Endothelial cell of umbilical vein (primary cell): ENCODE results near the gene MEN1. TPM values are rescaled to one million over a fixed set of nuclear protein-coding genes. Genes with fewer than 3 reads are reported as not detected.

ENCODE experiments used
- BruUV-seq: library from RNA; stranded (reverse); fragments of 400-500 nt; replicated peaks from 2 replicates; lab custom pipeline; 2021; lab: Mats Ljungman, UMichigan
- CTCF ChIA-PET: fragments of 300-600, 350-600 bp; sonication (Branson Sonifier 250); formaldehyde crosslinking; loops from one replicate; lab custom pipeline; 2021; ENCODE audit warnings: antibody characterized with exemption, inconsistent platforms; lab: Charles Lee
- POLR2A ChIA-PET: fragments of 300-600, 350-600 bp; sonication (Branson Sonifier 250); formaldehyde crosslinking; loops from one replicate; lab custom pipeline; 2021; ENCODE audit warnings: antibody characterized with exemption, inconsistent platforms; lab: Charles Lee
- DNase-seq: peaks from one replicate; pipeline ENCODE4 v3.0.0-alpha.2; 2011; ENCODE audit warnings: low read depth, low spot score
- FAIRE-seq: peaks from 2 replicates; lab custom pipeline; 2011; peaks lifted over from hg19 to GRCh38; lab: Jason Lieb, UNC
- H2AFZ ChIP-seq: 2 replicates; pipeline ENCODE4 v1.6.0; 2012; ENCODE audit warnings: low read depth, low read length, control low read depth, inconsistent platforms
- H3K27ac ChIP-seq: 2 replicates; pipeline ENCODE4 v1.5.1; 2011; ENCODE audit warnings: low read depth, mild to moderate bottlenecking, control low read depth, low read length, moderate library complexity; ENCODE audit not compliant: insufficient read depth
- H3K27me3 ChIP-seq, 2 experiments: 2 replicates each; pipeline versions ENCODE4 v1.6.0 to v1.6.1; 2011; ENCODE audit warnings: low read length in 2 of 2, mixed read lengths in 1 of 2; ENCODE audit not compliant: control insufficient read depth in 2 of 2, insufficient read depth in 2 of 2
- H3K36me3 ChIP-seq, 2 experiments: 2 replicates in 1 of 2; 3 replicates in 1 of 2; pipeline ENCODE4 v1.5.1; 2011; ENCODE audit warnings: low read length in 2 of 2, mild to moderate bottlenecking in 1 of 2, moderate library complexity in 1 of 2; ENCODE audit not compliant: control insufficient read depth in 2 of 2, insufficient read depth in 2 of 2; ENCODE audit errors: extremely low read depth in 1 of 2
- H3K4me1 ChIP-seq: 3 replicates; pipeline ENCODE4 v1.5.1; 2011; ENCODE audit warnings: mild to moderate bottlenecking, low read length; ENCODE audit not compliant: control insufficient read depth, insufficient read depth; ENCODE audit errors: extremely low read depth
- H3K4me2 ChIP-seq: 2 replicates; pipeline ENCODE4 v1.6.1; 2011; ENCODE audit warnings: low read length, control low read depth, mixed read lengths; ENCODE audit not compliant: insufficient read depth
- H3K4me3 ChIP-seq, 3 experiments: fragments of 200-600 bp in 1 of 3; sonication (generic), shearing (Covaris generic) in 1 of 3; replicated peaks in 1 of 3; 2 replicates each; pipeline ENCODE4 v1.5.1; 2011 to 2016; ENCODE audit warnings: control low read depth in 3 of 3, low read length in 3 of 3, mild to moderate bottlenecking in 2 of 3, inconsistent platforms in 1 of 3, low read depth in 1 of 3, moderate library complexity in 1 of 3; ENCODE audit not compliant: insufficient read depth in 1 of 3
- H3K79me2 ChIP-seq: 2 replicates; pipeline ENCODE4 v1.6.0; 2012; ENCODE audit warnings: low read length, inconsistent platforms; ENCODE audit not compliant: control insufficient read depth, insufficient read depth
- H3K9ac ChIP-seq: replicated peaks from 2 replicates; pipeline ENCODE3; 2011; ENCODE audit warnings: low read length, control low read depth; ENCODE audit not compliant: insufficient read depth; ENCODE audit errors: extremely low read depth
- H3K9me1 ChIP-seq: replicated peaks from 3 replicates; pipeline ENCODE4 v1.6.0; 2011; ENCODE audit warnings: mild to moderate bottlenecking, low read length; ENCODE audit not compliant: control insufficient read depth, insufficient read depth; ENCODE audit errors: extremely low read depth
- H3K9me3 ChIP-seq: replicated peaks from 2 replicates; pipeline ENCODE4 v1.5.1; 2012; ENCODE audit warnings: low read length, inconsistent platforms; ENCODE audit not compliant: control insufficient read depth, insufficient read depth
- H4K20me1 ChIP-seq: replicated peaks from 2 replicates; pipeline ENCODE3; 2011; ENCODE audit warnings: mild to moderate bottlenecking, low read length; ENCODE audit not compliant: control insufficient read depth, insufficient read depth; ENCODE audit errors: extremely low read depth
- EZH2 ChIP-seq: IDR thresholded peaks from 2 replicates; pipeline ENCODE4 v1.6.1; 2012; ENCODE audit warnings: borderline replicate concordance, low read depth, mild to moderate bottlenecking, moderate library complexity, low read length, inconsistent platforms; ENCODE audit not compliant: severe bottlenecking
- FOS ChIP-seq: IDR thresholded peaks from 2 replicates; pipeline ENCODE4 v1.6.1; 2011; ENCODE audit warnings: mild to moderate bottlenecking, low read length, moderate library complexity, borderline replicate concordance; ENCODE audit not compliant: insufficient read depth
- GATA2 ChIP-seq: IDR thresholded peaks from 2 replicates; pipeline ENCODE4 v1.7.0; 2011; ENCODE audit warnings: low read depth, mild to moderate bottlenecking, moderate library complexity, mixed read lengths, low read length; ENCODE audit not compliant: insufficient read length, insufficient read depth
- JUN ChIP-seq: IDR thresholded peaks from 2 replicates; pipeline ENCODE4 v1.6.1; 2011; ENCODE audit warnings: borderline replicate concordance, low read depth; ENCODE audit not compliant: insufficient read length, insufficient read depth
- MYC ChIP-seq: IDR thresholded peaks from one replicate; pipeline ENCODE4 v1.6.1; 2011; ENCODE audit warnings: mild to moderate bottlenecking, low read depth, low read length
- POLR2A ChIP-seq: IDR thresholded peaks from 2 replicates; pipeline ENCODE4 v1.6.1; 2012; ENCODE audit warnings: low read depth, mild to moderate bottlenecking, control low read depth, low read length
- POLR2AphosphoS5 ChIP-seq: IDR thresholded peaks from 2 replicates; pipeline ENCODE4 v1.6.1; 2012; ENCODE audit warnings: low read depth, mild to moderate bottlenecking, control low read depth, low read length, moderate library complexity; ENCODE audit not compliant: insufficient read depth
- dilution Hi-C: fragments of 300-500 bp; cut with MboI; formaldehyde crosslinking; loops from one replicate; pipeline ENCODE4 v1.15.0; 2019; ENCODE audit warnings: low sequenced_read_pairs; ENCODE audit not compliant: extremely low pct_ligation_motif_present
- intact Hi-C: fragments of 100-400 bp; cut with micrococcal nuclease; formaldehyde crosslinking; loops from one replicate; pipeline ENCODE4 v1.10.0; 2022
- polyA plus RNA-seq, 4 experiments: library from polyadenylated mRNA; depleted of rRNA in 3 of 4; stranded (reverse) in 3 of 4; unstranded in 1 of 4; fragments of >200 nt; gene quantifications; 2 replicates each; pipeline versions ENCODE4 v1.2.1 to v1.2.3, GENCODE V29; 2011 to 2012; ENCODE audit warnings: missing spikeins in 1 of 4
- total RNA-seq: library from RNA; stranded (reverse); gene quantifications from 2 replicates; pipeline ENCODE4 v1.2.3, GENCODE V29; 2021
- TF ChIP-seq, protein P1 (sequence below), 2 donors: IDR thresholded peaks; 1 replicate in 1 of 2; 2 replicates in 1 of 2; pipeline ENCODE4 v1.5.1; 2011; ENCODE audit warnings: low read length in 2 of 2, mild to moderate bottlenecking in 2 of 2, moderate library complexity in 2 of 2, control low read depth in 1 of 2, inconsistent platforms in 1 of 2, low read depth in 1 of 2; ENCODE audit not compliant: insufficient read depth in 1 of 2; ENCODE audit errors: extremely low read depth in 1 of 2
- TF ChIP-seq, protein P2 (sequence below): IDR thresholded peaks from 2 replicates; pipeline ENCODE4 v1.6.1; 2011; ENCODE audit not compliant: insufficient read depth, insufficient read length

MEN1 gene
- total and polyA plus RNA-seq, 2 donors (not counting 3 experiments of a cell fraction or from before 2014, with no cell fraction given), result 41.1 to 43.1 TPM

DNA sequence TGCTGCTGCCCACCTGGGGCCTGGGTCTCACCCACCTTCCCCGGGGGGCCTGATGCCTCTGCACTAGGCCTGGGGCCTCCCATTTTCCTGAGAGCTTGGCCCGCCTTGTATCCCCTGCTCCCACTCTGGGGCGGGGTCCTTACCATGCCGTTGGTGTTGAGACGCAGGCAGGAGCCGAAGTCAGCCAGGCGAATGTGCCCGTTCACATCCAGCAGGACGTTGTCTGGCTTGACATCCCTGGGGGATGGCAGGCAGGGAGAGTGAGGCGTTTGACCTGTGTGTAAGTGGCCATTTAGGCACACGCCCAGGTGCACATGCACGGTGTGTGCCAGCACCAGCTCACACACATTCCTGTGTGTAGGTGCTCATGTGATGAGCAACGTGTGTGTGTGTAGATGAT is 29.0 kb upstream of the MEN1 start:
- Histone ChIP-seq H3K9ac (no peak overlapping the region), H3K4me2 (no peak overlapping the region), H3K79me2 (no peaks in the 10 kb centered on the region), H3K4me3 (no peak overlapping the region), H3K27ac (no peak overlapping the region), H3K9me1 (no peaks in the 10 kb centered on the region), H4K20me1 (no peaks in the 10 kb centered on the region), H3K36me3 (no peaks in the 10 kb centered on the region), H2AFZ (no peak overlapping the region), H3K4me1 (no peaks in the 10 kb centered on the region), H3K27me3 (no peaks in the 10 kb centered on the region), H3K9me3 (no peaks in the 10 kb centered on the region)
- intact Hi-C loops, result no loop called here
- FAIRE-seq (no peak), DNase-seq (no peak)
- ChIA-PET CTCF (interaction anchor here (0.9 to 2.2 kb wide), 3 partner anchors 9 to 53 kb away, joined by 3 to 6 read pairs (median 5); no protein-coding TSS in a partner anchor), POLR2A (no interaction called here)
- TF ChIP-seq EZH2 (no peak), FOS (no peak), JUN (no peak), GATA2 (no peak), MYC (no peak), POLR2A (no peak), POLR2AphosphoS5 (no peak)
- TF ChIP-seq, protein P1, sequence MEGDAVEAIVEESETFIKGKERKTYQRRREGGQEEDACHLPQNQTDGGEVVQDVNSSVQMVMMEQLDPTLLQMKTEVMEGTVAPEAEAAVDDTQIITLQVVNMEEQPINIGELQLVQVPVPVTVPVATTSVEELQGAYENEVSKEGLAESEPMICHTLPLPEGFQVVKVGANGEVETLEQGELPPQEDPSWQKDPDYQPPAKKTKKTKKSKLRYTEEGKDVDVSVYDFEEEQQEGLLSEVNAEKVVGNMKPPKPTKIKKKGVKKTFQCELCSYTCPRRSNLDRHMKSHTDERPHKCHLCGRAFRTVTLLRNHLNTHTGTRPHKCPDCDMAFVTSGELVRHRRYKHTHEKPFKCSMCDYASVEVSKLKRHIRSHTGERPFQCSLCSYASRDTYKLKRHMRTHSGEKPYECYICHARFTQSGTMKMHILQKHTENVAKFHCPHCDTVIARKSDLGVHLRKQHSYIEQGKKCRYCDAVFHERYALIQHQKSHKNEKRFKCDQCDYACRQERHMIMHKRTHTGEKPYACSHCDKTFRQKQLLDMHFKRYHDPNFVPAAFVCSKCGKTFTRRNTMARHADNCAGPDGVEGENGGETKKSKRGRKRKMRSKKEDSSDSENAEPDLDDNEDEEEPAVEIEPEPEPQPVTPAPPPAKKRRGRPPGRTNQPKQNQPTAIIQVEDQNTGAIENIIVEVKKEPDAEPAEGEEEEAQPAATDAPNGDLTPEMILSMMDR (IDR thresholded peaks at IDR 0.05; ENCODE audit: extremely low read depth in 1 of 2, insufficient read depth in 1 of 2, low read depth in 1 of 2, low read length in 2 of 2), result no peak
- TF ChIP-seq, protein P2, sequence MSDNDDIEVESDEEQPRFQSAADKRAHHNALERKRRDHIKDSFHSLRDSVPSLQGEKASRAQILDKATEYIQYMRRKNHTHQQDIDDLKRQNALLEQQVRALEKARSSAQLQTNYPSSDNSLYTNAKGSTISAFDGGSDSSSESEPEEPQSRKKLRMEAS, result no peak
- no TSS peak for BruUV-seq
- dilution Hi-C loops, result no loop called here
